H9 (cell line): ENCODE data around the gene B3GNT5. TPM values are rescaled to one million over a fixed set of nuclear protein-coding genes. Genes with fewer than 3 reads are reported as not detected.

Experiments
- DNase-seq: peaks from one replicate; pipeline ENCODE4 v3.0.0-alpha.2; 2017
- H2AFZ ChIP-seq: one replicate; pipeline ENCODE4 v1.6.1; 2013; ENCODE audit warnings: mild to moderate bottlenecking, low read length, control low read depth, moderate library complexity
- H2AK5ac ChIP-seq: 2 replicates; pipeline ENCODE4 v1.6.1; 2013; ENCODE audit warnings: low read length, control low read depth, mixed read lengths; ENCODE audit not compliant: insufficient read length
- H2BK120ac ChIP-seq: one replicate; pipeline ENCODE4 v1.6.1; 2013; ENCODE audit warnings: low read depth, mild to moderate bottlenecking, low read length, control low read depth, inconsistent platforms; ENCODE audit not compliant: poor library complexity, severe bottlenecking
- H2BK12ac ChIP-seq: 2 replicates; pipeline ENCODE4 v1.6.1; 2013; ENCODE audit warnings: low read length, control low read depth, mixed read lengths, low read depth; ENCODE audit not compliant: insufficient read length
- H2BK15ac ChIP-seq: 2 replicates; pipeline ENCODE4 v1.6.1; 2013; ENCODE audit warnings: low read depth, low read length, control low read depth
- H2BK20ac ChIP-seq: one replicate; pipeline ENCODE4 v1.6.1; 2013; ENCODE audit warnings: low read depth, mild to moderate bottlenecking, low read length, control low read depth, inconsistent platforms; ENCODE audit not compliant: poor library complexity, severe bottlenecking
- H2BK5ac ChIP-seq: 2 replicates; pipeline ENCODE4 v1.6.1; 2013; ENCODE audit warnings: low read length, control low read depth, mixed read lengths; ENCODE audit not compliant: insufficient read length
- H3K14ac ChIP-seq: 2 replicates; pipeline ENCODE4 v1.6.1; 2013; ENCODE audit warnings: low read length, control low read depth; ENCODE audit not compliant: insufficient read depth
- H3K18ac ChIP-seq: 2 replicates; pipeline ENCODE4 v1.6.1; 2013; ENCODE audit warnings: low read depth, mild to moderate bottlenecking, mixed read lengths, low read length, control low read depth; ENCODE audit not compliant: insufficient read length
- H3K23ac ChIP-seq: 2 replicates; pipeline ENCODE4 v1.6.1; 2013; ENCODE audit warnings: low read length, control low read depth, mixed read lengths, low read depth; ENCODE audit not compliant: insufficient read length
- H3K23me2 ChIP-seq: 2 replicates; pipeline ENCODE4 v1.6.1; 2013; ENCODE audit warnings: low read depth, mild to moderate bottlenecking, mixed read lengths, low read length, control low read depth; ENCODE audit not compliant: insufficient read length, poor library complexity, severe bottlenecking
- H3K27ac ChIP-seq: 2 replicates; pipeline ENCODE4 v1.5.1; 2013; ENCODE audit warnings: low read length, control low read depth, mixed read lengths, low read depth; ENCODE audit not compliant: insufficient read length
- H3K27me3 ChIP-seq: 2 replicates; pipeline ENCODE4 v1.6.1; 2013; ENCODE audit warnings: low read length, control low read depth, inconsistent platforms; ENCODE audit not compliant: insufficient read depth
- H3K4ac ChIP-seq: 2 replicates; pipeline ENCODE4 v1.6.1; 2013; ENCODE audit warnings: low read depth, mild to moderate bottlenecking, control low read depth, inconsistent platforms, low read length, moderate library complexity
- H3K4me1 ChIP-seq: 2 replicates; pipeline ENCODE4 v1.6.1; 2013; ENCODE audit warnings: low read length, control low read depth, inconsistent platforms; ENCODE audit not compliant: insufficient read depth
- H3K4me2 ChIP-seq: 2 replicates; pipeline ENCODE4 v1.6.1; 2013; ENCODE audit warnings: low read length, control low read depth, mixed read lengths; ENCODE audit not compliant: insufficient read length, insufficient read depth
- H3K56ac ChIP-seq: 2 replicates; pipeline ENCODE4 v1.6.1; 2013; ENCODE audit warnings: low read depth, mild to moderate bottlenecking, mixed read lengths, low read length, control low read depth; ENCODE audit not compliant: insufficient read length
- H3K79me1 ChIP-seq: 2 replicates; pipeline ENCODE4 v1.6.1; 2013; ENCODE audit warnings: low read depth, mild to moderate bottlenecking, moderate library complexity, low read length, control low read depth, inconsistent platforms; ENCODE audit not compliant: insufficient read depth, poor library complexity, severe bottlenecking
- H3K79me2 ChIP-seq: 2 replicates; pipeline ENCODE4 v1.6.1; 2013; ENCODE audit warnings: low read length, control low read depth, inconsistent platforms; ENCODE audit not compliant: insufficient read depth
- H3K9ac ChIP-seq: 2 replicates; pipeline ENCODE4 v1.6.1; 2013; ENCODE audit warnings: low read length, control low read depth, mixed read lengths; ENCODE audit not compliant: insufficient read length; ENCODE audit errors: extremely low read depth
- H3K9me3 ChIP-seq: one replicate; pipeline ENCODE4 v1.6.1; 2013; ENCODE audit warnings: low read depth, low read length, inconsistent platforms; ENCODE audit not compliant: control insufficient read depth
- H3T11ph ChIP-seq: one replicate; pipeline ENCODE4 v1.6.1; 2013; ENCODE audit warnings: mild to moderate bottlenecking, low read length, control low read depth, inconsistent platforms
- H4K20me1 ChIP-seq: one replicate; pipeline ENCODE4 v1.6.1; 2013; ENCODE audit not compliant: control insufficient read depth, insufficient read length, insufficient read depth
- H4K5ac ChIP-seq: 2 replicates; pipeline ENCODE4 v1.6.1; 2013; ENCODE audit warnings: low read depth, mild to moderate bottlenecking, mixed read lengths, low read length, control low read depth; ENCODE audit not compliant: insufficient read length
- H4K8ac ChIP-seq: replicated peaks from 2 replicates; pipeline ENCODE4 v1.6.1; 2013; ENCODE audit warnings: low read length, control low read depth, mixed read lengths, low read depth; ENCODE audit not compliant: insufficient read length
- H4K91ac ChIP-seq: 2 replicates; pipeline ENCODE4 v1.6.1; 2013; ENCODE audit warnings: low read depth, mild to moderate bottlenecking, moderate library complexity, mixed read lengths, low read length, control low read depth; ENCODE audit not compliant: insufficient read length
- H3K27ac Mint-ChIP-seq, 3 experiments: 2 replicates in 2 of 3; 3 replicates in 1 of 3; pipeline ENCODE4 v1.8.0; 2020 to 2021; ENCODE audit warnings: mixed read lengths in 3 of 3, mild to moderate bottlenecking in 1 of 3, moderate library complexity in 1 of 3
- H3K27me3 Mint-ChIP-seq: 2 replicates; pipeline ENCODE4 v1.8.0; 2021; ENCODE audit warnings: low read depth, mild to moderate bottlenecking, moderate library complexity, mixed read lengths
- H3K36me3 Mint-ChIP-seq, 3 experiments: 2 replicates in 2 of 3; 3 replicates in 1 of 3; pipeline ENCODE4 v1.8.0; 2020 to 2021; ENCODE audit warnings: low read depth in 3 of 3, mixed read lengths in 3 of 3; ENCODE audit not compliant: insufficient read depth in 1 of 3
- H3K4me1 Mint-ChIP-seq, 2 experiments: 2 replicates each; pipeline ENCODE4 v1.8.0; 2020; ENCODE audit warnings: mixed read lengths in 2 of 2
- H3K4me3 Mint-ChIP-seq, 2 experiments: 2 replicates in 1 of 2; 3 replicates in 1 of 2; pipeline ENCODE4 v1.8.0; 2020 to 2021; ENCODE audit warnings: mild to moderate bottlenecking in 2 of 2, mixed read lengths in 2 of 2, moderate library complexity in 1 of 2
- H3K9me3 Mint-ChIP-seq, 2 experiments: 2 replicates in 1 of 2; 3 replicates in 1 of 2; pipeline ENCODE4 v1.8.0; 2020; ENCODE audit warnings: mild to moderate bottlenecking in 2 of 2, mixed read lengths in 2 of 2, moderate library complexity in 1 of 2
- CTCF ChIP-seq: fragments of 200-600 bp; sonication (generic); conservative IDR thresholded peaks from 3 replicates; pipeline ENCODE4 v1.8.0; 2021; ENCODE audit warnings: antibody characterized with exemption, mild to moderate bottlenecking
- WGBS: extraction: QIAGEN DNeasy Blood & Tissue Kit; methylation state at CpG from one replicate; pipeline ENCODE4 v1.1.7; 2013; ENCODE audit warnings: missing lambda C conversion rate, low lambda C conversion rate, mixed read lengths; ENCODE audit not compliant: insufficient read length; ENCODE audit errors: extremely low coverage; 5-methylcytosine and 5-hydroxymethylcytosine counted together
- total RNA-seq: library from RNA; stranded (reverse); gene quantifications from 2 replicates; pipeline ENCODE4 v1.2.1, GENCODE V29; 2021

The B3GNT5 gene
- total RNA-seq, 1 experiment from 2014 or later = 7.3 TPM

DNA sequence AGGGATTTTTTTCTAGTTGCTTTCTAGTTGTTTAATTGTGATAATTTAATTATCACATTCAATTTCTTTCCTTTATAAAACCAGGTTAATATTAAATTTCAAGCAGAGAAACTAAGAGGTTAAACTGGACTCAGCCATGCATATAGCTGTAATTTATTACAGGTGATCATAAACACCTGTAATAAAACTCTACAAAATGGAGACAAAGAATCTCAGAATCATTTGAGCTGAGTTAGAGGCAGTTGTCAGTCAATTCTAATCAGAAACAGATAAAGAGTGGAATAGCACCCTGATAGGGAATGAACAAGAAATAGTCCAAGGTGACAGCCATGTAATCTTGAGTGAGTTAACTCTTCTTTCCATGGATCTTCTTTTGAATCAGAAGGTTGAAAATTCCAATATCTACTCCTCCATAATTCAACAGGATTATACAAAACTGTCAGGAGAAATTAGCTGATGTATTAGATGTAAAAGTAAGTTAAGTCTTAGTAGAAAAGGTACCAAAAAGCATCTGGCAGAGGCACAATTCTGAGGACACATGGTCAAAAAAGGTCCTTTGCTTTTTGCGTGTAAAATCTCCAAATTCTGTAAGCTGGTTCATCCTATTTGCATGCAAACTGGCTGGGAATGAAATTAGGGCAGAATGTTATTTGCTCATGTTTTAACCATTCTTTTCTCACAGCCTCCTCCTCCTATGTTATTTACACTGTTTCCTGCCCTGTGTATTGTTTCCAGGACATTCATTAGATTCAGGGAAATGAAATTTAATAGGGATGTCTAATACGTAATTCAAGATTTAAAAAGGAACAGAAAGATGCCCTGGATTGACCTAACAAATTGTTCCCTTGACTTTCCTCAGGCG is 39.4 kb upstream of the B3GNT5 start:
- Histone ChIP-seq H3K4me1 (0 out of 2 replicates have a peak, but pooled peaks cover 3% of the 10 kb centered on the region), H2BK20ac (no peak overlapping the region), H2BK5ac (no peak overlapping the region), H3T11ph (no peak overlapping the region), H4K20me1 (no peaks in the 10 kb centered on the region), H2BK12ac (no peak overlapping the region), H3K27ac (no peak overlapping the region), H3K27me3 (no peaks in the 10 kb centered on the region), H3K79me1 (no peaks in the 10 kb centered on the region), H3K23ac (no peak overlapping the region), H4K8ac (no peak overlapping the region), H3K18ac (no peak overlapping the region), H4K5ac (no peak overlapping the region), H2BK120ac (no peak overlapping the region), H3K23me2 (no peaks in the 10 kb centered on the region), H2AK5ac (no peak overlapping the region), H3K4ac (no peak overlapping the region), H3K4me2 (no peak overlapping the region), H2BK15ac (no peak overlapping the region), H3K79me2 (no peaks in the 10 kb centered on the region), H4K91ac (no peak overlapping the region), H3K9me3 (no peaks in the 10 kb centered on the region), H3K14ac (no peak overlapping the region), H2AFZ (no peak overlapping the region), H3K56ac (no peak overlapping the region), H3K9ac (no peak overlapping the region)
- no peak overlapping the region for H3K27ac Mint-ChIP-seq
- no CpG with 5 or more reads among the region's 3 CpGs for WGBS
- no peak for TF ChIP-seq CTCF
- H3K36me3 Mint-ChIP-seq = no peaks in the 10 kb centered on the region; a peak in 1 of 7 replicates
- peaks cover 3 to 7% of the 10 kb centered on the region in 2 experiments for H3K4me1 Mint-ChIP-seq
- no peak for DNase-seq
- no peak overlapping the region for H3K4me3 Mint-ChIP-seq
- H3K27me3 Mint-ChIP-seq = no peaks in the 10 kb centered on the region
- peaks cover 0 to 3% of the 10 kb centered on the region in 2 experiments; a peak in 2 of 5 replicates for H3K9me3 Mint-ChIP-seq
